ENCODE data around the gene PRR33. TPM values are rescaled to one million over a fixed set of nuclear protein-coding genes. Genes with fewer than 3 reads are reported as not detected.

The PRR33 gene
- total and polyA plus RNA-seq, 2 donors = 0.28 TPM; not detected in 1

DNA sequence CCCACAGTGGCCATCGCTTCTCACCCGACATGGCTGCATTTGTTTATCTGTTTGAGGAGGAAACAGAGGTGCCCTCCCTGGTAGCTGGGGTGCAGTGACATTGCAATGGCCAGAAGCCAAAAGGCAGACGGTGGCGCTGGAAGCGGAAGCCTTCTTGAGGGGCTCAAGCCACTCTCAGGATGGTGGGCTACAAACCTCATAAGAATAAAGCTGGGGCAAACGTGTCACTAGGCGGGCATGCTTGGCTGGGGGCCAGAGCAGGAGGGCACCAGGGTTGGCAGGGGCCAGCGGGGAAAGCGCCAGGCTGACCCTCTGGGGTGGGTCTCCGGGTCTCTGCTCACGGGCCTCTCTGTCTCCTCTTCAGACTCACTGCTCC, 40.4 kb upstream of the PRR33 start:
- no peak overlapping the region for H3K27ac ChIP-seq (ENCODE audit: low read depth)
- no peak overlapping the region for H3K4me3 ChIP-seq (ENCODE audit: low read depth, low read length)
- no peaks in the 10 kb centered on the region for H3K36me3 ChIP-seq (ENCODE audit: insufficient read depth)
- no peak for DNase-seq (ENCODE audit: extremely low spot score)
- H3K4me1 ChIP-seq (ENCODE audit: insufficient read depth) = no peaks in the 10 kb centered on the region
- WGBS = 86% methylated on average over 11 of the region's 11 CpGs

DNA sequence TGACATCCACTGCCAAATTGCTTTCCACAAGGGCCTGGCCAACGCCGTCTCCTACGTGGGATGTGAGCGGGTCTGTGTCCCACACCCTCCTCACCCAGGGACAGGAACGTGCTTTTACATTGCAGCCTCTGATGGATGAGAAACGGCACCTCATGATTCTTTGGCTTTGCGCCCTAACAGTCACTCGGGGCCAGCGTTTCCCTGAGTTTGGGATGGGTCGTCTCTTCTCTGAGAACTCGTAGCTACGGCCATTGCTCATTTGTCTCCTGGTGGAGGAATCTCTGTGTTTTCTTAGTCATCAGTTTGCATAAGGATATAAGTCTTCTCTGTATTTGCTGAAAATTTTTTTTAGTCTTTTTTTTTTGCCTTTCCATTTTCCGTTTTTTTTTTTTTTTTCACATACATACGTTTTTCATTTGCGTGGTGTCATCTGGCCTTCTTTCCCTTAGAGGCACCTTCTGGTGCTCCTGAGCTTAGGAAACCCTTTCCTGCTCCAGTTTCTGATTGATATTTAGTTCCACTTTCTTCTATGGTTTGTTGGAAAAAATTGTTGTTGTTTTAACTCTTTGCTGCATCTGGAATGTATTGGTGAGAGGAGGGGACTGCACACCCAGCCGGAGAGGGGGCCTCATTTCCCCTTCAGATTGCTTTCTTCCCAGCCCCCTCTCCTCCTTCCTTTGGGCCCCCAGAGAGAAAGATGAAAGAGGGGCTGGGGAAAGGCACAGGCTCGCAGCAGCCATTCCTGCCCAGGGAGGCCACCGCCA, 39.8 kb upstream of the PRR33 start:
- Histone ChIP-seq H3K4me1 (ENCODE audit: insufficient read depth) (no peaks in the 10 kb centered on the region), H3K4me3 (ENCODE audit: low read depth, low read length) (no peak overlapping the region), H3K27ac (ENCODE audit: low read depth) (no peak overlapping the region), H3K36me3 (ENCODE audit: insufficient read depth) (no peaks in the 10 kb centered on the region)
- 41% methylated on average over 18 of the region's 18 CpGs for WGBS
- DNase-seq (ENCODE audit: extremely low spot score) = no peak

DNA sequence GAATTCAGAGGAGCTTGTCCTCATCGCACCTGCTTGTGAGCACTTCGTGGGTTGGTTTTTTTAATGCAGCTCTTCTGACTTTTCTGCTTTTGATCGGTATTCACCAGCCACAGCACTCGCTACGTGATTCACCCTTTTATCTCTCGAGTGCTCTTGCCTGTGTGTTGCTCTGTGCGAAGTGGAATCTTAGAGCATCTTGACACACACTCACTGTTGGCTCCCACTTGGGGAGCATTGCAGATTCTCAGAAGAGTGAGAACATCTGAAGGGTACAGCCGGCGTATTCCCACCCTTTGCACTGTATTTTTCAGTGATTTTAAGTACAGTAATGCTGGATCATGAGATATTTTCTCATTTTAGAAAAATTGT, 38.8 kb upstream of the PRR33 start:
- no peak for DNase-seq (ENCODE audit: extremely low spot score)
- no peaks in the 10 kb centered on the region for H3K36me3 ChIP-seq (ENCODE audit: insufficient read depth)
- no peak overlapping the region for H3K4me3 ChIP-seq (ENCODE audit: low read depth, low read length)
- 72% methylated on average over 9 of the region's 9 CpGs for WGBS
- no peak overlapping the region for H3K27ac ChIP-seq (ENCODE audit: low read depth)
- no peaks in the 10 kb centered on the region for H3K4me1 ChIP-seq (ENCODE audit: insufficient read depth)

DNA sequence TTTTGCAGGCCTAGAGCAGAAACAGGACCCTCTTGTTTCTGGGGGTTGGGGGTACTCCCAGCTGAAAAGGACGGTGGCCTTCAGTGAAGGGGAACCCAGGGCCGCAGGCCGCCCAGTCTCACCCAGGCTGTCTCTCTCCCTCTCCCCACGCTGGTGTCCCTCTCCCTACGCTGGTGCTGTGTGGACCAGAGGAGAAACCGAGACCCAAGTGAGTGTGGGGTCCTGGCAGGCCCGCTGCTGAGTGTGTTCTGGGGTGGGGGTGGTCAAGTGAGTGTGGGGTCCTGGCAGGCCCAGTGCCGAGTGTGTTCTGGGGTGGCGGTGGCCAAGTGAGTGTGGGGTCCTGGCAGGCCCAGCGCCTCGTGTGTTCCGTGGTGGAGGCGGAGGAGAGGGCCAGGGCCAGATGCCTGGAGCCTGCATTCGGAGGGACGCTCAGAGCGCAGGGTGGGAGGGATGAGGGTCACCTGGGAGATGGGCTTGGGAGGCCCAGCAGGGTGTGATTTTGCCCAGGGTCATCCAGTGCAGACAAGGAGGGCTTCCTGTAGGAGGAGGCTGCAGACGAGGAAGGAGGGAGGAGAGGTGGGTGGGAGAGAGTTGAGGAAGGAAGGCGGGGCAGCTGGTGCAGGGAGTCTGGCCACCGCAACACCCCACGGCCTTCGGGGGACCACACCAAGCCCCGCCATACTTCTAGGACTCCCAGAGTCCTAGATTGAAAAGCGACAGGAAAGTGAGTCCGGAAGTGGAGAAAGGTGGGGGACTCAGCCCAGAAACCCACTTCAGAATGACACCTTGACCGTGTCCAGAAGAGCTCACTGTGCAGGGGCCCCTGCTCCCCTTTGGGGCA, 38.1 kb upstream of the PRR33 start:
- H3K36me3 ChIP-seq (ENCODE audit: insufficient read depth) = no peaks in the 10 kb centered on the region
- no peak overlapping the region for H3K27ac ChIP-seq (ENCODE audit: low read depth)
- no peak for DNase-seq (ENCODE audit: extremely low spot score)
- no peaks in the 10 kb centered on the region for H3K4me1 ChIP-seq (ENCODE audit: insufficient read depth)
- 88% methylated on average over 25 of the region's 25 CpGs for WGBS
- H3K4me3 ChIP-seq (ENCODE audit: low read depth, low read length) = no peak overlapping the region

DNA sequence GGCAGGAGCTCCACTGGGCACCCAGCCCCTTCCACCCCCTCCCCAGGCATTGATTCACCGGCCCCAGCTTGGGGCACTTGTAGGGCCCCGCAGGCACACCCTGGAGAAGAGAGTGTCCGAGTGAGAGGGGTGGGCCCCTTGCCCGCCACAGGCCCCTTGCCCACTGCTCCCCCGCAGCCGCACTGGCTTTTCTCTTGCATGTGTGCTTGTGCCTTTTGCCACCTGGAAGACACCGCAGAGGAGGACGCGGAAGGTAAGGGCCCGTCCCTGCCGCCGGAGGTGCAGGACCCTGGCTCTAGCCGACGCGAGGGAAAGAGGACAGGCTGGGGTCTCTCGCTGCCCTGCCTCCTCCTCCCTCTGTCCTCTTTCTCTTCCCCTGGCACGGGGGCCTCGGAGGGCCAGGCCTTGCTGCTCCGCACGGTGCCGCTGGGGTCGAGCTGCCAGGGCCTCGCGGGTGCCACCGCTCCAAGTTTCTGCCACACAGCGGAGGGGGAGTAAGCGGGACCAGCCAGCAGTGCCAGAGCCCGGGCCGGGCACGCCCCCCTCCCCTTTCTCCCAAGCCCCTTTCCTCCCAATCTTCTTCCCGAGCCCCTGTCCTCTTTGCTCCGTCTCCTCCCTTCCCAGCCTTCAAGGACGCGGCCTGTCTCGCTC, 37.3 kb upstream of the PRR33 start:
- no peaks in the 10 kb centered on the region for H3K36me3 ChIP-seq (ENCODE audit: insufficient read depth)
- H3K27ac ChIP-seq (ENCODE audit: low read depth) = no peak overlapping the region
- no peak overlapping the region for H3K4me3 ChIP-seq (ENCODE audit: low read depth, low read length)
- no peak for DNase-seq (ENCODE audit: extremely low spot score)
- 95% methylated on average over 35 of the region's 35 CpGs for WGBS
- H3K4me1 ChIP-seq (ENCODE audit: insufficient read depth) = no peaks in the 10 kb centered on the region

DNA sequence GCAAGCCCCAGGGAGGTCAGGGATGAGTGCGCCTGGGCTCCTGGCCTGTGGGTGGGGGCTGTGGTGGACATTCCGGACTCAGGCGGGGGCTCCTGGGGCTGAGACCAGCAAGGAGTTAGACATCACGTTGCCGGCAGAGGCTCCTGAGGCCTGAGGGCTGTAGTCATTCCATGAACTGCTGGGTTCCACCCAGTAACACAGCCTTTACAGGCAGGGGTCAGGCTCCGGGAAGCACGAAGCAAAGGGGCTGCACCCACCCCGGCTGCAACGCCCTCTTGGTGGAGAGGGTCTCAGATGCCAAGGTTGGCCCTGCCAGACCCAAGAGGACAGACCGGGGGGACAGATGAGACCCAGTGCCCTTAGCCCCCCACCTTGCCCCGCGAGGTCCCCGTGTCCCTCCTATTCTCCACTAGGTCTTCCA, 36.8 kb upstream of the PRR33 start:
- Histone ChIP-seq H3K27ac (ENCODE audit: low read depth) (no peak overlapping the region), H3K36me3 (ENCODE audit: insufficient read depth) (no peaks in the 10 kb centered on the region), H3K4me3 (ENCODE audit: low read depth, low read length) (no peak overlapping the region), H3K4me1 (ENCODE audit: insufficient read depth) (no peaks in the 10 kb centered on the region)
- DNase-seq (ENCODE audit: extremely low spot score) = no peak
- WGBS = 83% methylated on average over 13 of the region's 13 CpGs

DNA sequence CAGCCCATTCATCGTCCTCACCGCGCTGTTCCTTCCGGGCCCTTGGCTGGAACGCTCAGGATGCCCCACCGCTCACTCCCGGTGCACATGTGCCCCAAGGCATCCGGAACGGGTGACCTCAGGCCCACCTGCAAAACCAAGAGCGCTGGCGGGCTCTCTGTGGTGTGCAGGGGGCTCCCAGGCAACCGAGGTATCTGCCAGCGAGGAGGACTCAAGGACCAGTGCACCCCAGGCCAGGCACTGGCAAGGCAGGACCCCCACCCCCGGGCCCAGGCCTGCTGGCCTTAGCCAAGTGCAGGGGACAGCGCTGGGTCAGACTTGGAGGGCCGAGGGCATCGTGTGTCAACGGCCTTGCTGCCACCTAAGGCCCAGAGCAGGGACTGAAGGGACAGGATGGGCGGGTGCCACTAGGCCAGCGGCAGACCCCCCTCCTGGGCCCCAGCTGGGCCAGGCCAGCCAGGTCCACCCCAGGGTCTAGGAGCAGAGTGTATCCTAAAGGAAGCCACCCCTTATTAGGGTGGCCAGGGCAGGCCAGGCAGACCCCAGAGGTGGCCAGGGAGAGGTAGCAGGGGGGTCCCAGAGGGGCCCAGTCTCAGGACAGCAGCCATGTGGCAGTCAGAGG, 36.3 kb upstream of the PRR33 start:
- Histone ChIP-seq H3K4me1 (ENCODE audit: insufficient read depth) (no peaks in the 10 kb centered on the region), H3K36me3 (ENCODE audit: insufficient read depth) (no peaks in the 10 kb centered on the region), H3K4me3 (ENCODE audit: low read depth, low read length) (no peak overlapping the region), H3K27ac (ENCODE audit: low read depth) (peak overlapping the region; percentile 23)
- 71% methylated on average over 20 of the region's 20 CpGs for WGBS
- no peak for DNase-seq (ENCODE audit: extremely low spot score)

DNA sequence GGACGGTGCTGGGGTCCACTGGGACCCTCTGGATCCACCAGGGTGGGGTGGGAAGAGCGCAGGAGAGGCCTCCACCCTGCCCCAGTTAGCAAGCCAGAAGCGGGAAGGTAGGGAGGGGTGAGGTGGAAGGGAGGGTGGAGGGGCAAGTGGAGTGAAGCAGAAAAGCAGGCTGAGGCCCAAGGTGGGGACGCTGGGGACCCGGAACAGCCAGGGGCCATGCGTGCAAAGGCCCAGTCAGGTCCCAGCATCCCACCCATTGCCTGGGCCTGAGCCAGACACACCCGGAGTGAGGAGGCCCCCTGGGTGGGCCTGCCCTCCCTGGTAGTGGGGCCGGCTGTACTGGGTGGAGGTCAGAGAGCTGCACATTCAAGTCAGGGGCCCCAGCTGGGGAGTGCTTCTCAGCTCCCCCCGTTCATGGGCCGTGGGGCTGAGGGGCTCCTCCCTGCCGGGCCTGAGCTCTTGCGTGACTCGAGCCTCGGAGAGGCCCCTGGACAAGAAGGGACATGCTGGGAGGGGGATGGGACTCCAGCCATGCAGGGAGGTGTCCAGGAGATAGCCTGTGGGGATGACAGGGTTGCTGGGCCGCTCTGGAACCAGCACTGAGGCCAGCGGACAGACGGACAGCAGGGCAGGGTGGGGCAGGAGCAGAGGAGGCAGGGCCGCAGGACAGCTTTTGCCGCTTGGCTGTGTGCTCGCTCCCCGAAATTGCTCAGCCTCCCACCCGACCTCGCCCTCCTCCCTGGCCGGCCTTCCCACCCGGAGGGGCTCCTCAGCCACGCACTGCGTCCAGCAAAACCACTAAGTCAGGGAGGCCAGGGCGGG, 35.5 kb upstream of the PRR33 start:
- Histone ChIP-seq H3K36me3 (ENCODE audit: insufficient read depth) (no peaks in the 10 kb centered on the region), H3K4me1 (ENCODE audit: insufficient read depth) (no peaks in the 10 kb centered on the region), H3K4me3 (ENCODE audit: low read depth, low read length) (no peak overlapping the region), H3K27ac (ENCODE audit: low read depth) (peak overlapping the region; percentile 82)
- 54% methylated on average over 28 of the region's 28 CpGs for WGBS
- peak; percentile 79 for DNase-seq (ENCODE audit: extremely low spot score)

DNA sequence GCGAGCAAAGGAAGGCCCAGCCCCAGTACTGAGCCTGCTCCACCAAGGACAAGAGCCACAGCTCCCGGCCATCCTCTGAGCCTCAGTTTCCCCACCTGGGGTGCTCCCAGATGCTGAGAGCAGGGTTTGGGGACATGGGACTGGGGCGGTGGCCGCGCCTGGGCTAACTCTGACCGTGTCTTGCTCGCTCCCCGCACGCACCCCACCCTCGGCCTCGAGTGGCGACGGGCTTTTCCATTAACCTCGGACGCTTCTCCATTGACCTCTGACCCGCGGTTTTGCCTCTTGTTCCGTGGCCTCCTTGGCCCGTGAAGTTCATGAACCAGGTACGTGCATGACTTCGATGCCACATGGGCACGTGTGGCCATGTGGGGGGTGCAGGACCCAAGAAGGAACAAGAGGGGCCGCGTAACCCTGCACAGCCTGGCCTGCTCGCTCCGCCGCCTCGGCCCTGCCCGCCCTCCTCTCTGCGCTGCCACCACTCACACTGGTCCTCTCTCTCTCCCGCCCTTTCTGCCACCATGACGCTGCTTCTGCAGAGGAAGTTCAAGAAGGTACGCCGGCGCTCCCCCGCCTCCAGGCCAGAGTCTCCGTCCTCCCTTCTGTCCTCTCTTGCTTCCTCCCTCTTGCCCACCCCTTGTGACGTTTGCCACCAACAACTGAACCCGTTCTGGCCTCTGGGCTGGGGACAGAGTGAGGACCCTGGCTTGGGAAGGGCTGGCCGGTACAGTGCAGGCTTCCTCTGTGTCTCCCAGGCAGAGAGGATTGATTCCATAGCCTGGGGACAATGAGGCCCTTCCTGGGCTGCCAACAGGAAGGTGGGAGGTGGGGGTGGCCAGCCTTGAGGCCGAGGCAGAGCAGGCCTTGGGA, 34.7 kb upstream of the PRR33 start:
- no peak for DNase-seq (ENCODE audit: extremely low spot score)
- Histone ChIP-seq H3K27ac (ENCODE audit: low read depth) (peak overlapping the region; percentile 82), H3K4me3 (ENCODE audit: low read depth, low read length) (no peak overlapping the region), H3K4me1 (ENCODE audit: insufficient read depth) (no peaks in the 10 kb centered on the region), H3K36me3 (ENCODE audit: insufficient read depth) (no peaks in the 10 kb centered on the region)
- WGBS = 88% methylated on average over 41 of the region's 41 CpGs

DNA sequence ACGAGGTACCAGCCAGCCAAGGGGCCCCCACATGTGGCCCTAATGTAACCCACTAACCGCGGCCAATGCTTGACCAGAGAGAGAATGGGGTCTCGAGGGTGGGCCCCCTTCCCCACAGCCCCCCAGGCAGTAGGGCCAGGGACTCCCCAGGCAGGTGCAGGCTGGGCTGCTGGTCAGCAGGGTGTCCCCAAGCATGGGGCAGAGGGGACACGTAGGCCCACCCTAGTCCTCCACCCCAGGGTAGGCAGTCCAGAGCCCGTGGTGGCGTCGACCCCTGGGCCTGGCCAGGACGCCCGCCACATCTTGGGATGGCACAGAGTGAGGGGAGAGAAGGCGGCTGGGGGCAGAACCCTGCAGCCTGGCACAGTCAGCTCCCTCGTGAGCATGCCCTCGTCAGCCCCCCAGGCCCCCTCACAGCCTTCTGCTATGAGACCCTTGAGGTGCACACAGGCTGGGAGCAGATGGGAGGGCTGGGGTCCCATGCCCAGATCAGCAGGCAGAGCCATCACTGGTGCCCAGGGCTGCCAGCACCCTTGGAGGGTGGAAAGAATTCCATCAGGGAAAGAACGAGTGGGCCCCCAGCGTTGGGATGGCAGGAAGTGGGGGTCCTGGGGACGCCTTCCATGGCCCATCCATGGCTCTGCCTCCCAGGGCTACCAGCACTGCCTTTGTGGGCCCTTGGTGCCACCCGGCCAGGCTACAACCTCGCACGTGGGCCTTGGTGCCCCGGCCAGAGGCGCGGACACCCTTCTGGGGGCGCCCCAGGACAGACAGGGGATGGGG, 33.9 kb upstream of the PRR33 start:
- no peaks in the 10 kb centered on the region for H3K36me3 ChIP-seq (ENCODE audit: insufficient read depth)
- H3K4me1 ChIP-seq (ENCODE audit: insufficient read depth) = no peaks in the 10 kb centered on the region
- 92% methylated on average over 23 of the region's 23 CpGs for WGBS
- no peak overlapping the region for H3K4me3 ChIP-seq (ENCODE audit: low read depth, low read length)
- H3K27ac ChIP-seq (ENCODE audit: low read depth) = no peak overlapping the region
- DNase-seq (ENCODE audit: extremely low spot score) = no peak

DNA sequence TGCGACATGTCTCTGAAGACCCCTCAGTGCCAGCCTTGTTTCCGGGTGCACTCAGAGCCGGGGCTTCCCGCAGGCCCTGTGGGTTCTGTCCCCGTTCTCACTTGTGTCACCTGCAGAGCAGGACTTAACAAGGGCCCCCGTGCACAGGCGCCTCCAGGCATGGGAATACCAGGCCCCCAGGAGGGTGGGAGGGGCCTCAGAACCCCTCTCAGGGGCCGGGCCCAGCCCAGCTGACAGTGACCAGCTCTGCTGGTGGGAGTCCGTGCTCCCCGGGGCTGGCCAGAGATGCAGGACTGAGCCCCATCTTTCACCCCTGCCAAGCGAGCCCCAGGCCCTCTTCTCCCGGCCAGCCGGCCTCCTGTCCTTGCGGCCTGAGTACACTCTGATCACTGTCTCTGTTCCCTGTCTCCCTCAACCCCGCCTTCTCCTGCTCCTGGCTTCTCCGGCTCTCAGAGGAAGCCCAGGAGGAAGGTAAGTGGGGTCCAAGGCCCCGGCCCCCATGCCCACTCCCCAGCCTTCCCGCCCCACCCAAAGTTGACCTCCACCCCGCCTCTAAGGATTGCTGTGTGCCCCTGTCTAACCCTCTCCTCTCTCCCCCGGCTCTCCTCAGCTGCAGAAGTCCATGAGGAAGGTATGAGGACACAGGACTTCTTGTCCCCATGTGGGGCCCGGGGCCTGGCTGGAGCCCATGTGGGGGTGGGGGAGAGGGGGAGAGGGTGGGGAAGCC, 33.1 kb upstream of the PRR33 start:
- 79% methylated on average over 21 of the region's 21 CpGs for WGBS
- no peaks in the 10 kb centered on the region for H3K4me1 ChIP-seq (ENCODE audit: insufficient read depth)
- H3K27ac ChIP-seq (ENCODE audit: low read depth) = peak overlapping the region; percentile 49
- H3K4me3 ChIP-seq (ENCODE audit: low read depth, low read length) = no peak overlapping the region
- DNase-seq (ENCODE audit: extremely low spot score) = no peak
- H3K36me3 ChIP-seq (ENCODE audit: insufficient read depth) = no peaks in the 10 kb centered on the region
